ENCODE results near the gene DPYD. TPM values are rescaled to one million over a fixed set of nuclear protein-coding genes. Genes with fewer than 3 reads are reported as not detected.

The DPYD gene
- total RNA-seq, 4 donors from 2014 or later = 30.9 to 66.6 (median 48.2) TPM

DNA sequence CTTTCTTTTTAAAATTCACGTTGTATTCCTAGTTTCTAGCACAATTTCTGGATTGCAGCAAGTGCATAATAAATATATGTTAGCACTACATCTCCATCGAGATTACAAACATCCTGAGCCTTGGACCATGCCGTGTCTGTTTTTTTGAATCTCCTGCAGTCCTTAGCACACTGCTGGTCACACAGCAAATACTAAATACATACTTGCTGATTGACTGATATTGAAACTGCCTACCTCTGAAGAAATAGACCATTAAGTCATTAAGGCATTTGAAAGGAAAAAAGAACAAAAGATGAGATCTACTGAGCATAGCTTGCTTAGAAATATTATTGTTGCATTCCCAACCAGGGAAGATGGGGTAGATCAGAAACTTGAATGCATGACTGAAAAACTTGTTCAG is 830.1 kb downstream of the DPYD start:
- intact Hi-C loops (cut with DNase I; ENCODE audit: low total_unique reads) = no loop called here
- Histone ChIP-seq H3K4me3 (no peak overlapping the region), H3K27me3 (no peaks in the 10 kb centered on the region), H3K9me3 (no peaks in the 10 kb centered on the region), H3K36me3 (no peaks in the 10 kb centered on the region), H3K4me1 (no peaks in the 10 kb centered on the region), H3K27ac (no peak overlapping the region)
- TF ChIP-seq POLR2A (IDR thresholded peaks at IDR 0.05) = no peak
- TF ChIP-seq, protein P1, sequence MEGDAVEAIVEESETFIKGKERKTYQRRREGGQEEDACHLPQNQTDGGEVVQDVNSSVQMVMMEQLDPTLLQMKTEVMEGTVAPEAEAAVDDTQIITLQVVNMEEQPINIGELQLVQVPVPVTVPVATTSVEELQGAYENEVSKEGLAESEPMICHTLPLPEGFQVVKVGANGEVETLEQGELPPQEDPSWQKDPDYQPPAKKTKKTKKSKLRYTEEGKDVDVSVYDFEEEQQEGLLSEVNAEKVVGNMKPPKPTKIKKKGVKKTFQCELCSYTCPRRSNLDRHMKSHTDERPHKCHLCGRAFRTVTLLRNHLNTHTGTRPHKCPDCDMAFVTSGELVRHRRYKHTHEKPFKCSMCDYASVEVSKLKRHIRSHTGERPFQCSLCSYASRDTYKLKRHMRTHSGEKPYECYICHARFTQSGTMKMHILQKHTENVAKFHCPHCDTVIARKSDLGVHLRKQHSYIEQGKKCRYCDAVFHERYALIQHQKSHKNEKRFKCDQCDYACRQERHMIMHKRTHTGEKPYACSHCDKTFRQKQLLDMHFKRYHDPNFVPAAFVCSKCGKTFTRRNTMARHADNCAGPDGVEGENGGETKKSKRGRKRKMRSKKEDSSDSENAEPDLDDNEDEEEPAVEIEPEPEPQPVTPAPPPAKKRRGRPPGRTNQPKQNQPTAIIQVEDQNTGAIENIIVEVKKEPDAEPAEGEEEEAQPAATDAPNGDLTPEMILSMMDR (IDR thresholded peaks at IDR 0.05) = no peak
- no peak for DNase-seq

DNA sequence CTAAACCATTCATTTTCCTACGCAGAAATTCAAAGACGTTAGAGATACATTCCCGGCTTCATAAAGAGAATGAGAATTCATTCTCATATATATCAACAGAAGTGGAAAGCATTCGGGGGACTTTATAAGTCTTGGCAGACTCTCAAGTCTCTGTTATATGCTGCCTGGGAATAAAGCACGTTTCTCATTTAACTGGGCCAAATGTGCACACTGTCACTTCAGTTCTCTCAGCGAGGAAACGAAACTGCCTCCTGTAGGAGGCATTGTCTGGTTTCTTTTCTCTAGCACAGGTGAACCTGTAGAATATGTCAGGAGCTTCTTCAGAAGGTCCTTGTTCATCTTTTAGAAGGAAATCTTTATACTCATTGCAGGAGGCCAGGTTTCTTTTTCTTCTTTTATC is 831.7 kb downstream of the DPYD start:
- no peaks in the 10 kb centered on the region for H3K4me1 ChIP-seq
- no peaks in the 10 kb centered on the region for H3K9me3 ChIP-seq
- intact Hi-C loops (cut with DNase I; ENCODE audit: low total_unique reads) = no loop called here
- H3K27me3 ChIP-seq = no peaks in the 10 kb centered on the region
- TF ChIP-seq POLR2A (IDR thresholded peaks at IDR 0.05) = no peak
- TF ChIP-seq, protein P1 (IDR thresholded peaks at IDR 0.05) = no peak
- H3K4me3 ChIP-seq = no peak overlapping the region
- H3K36me3 ChIP-seq = no peaks in the 10 kb centered on the region
- no peak for DNase-seq
- H3K27ac ChIP-seq = no peak overlapping the region

DNA sequence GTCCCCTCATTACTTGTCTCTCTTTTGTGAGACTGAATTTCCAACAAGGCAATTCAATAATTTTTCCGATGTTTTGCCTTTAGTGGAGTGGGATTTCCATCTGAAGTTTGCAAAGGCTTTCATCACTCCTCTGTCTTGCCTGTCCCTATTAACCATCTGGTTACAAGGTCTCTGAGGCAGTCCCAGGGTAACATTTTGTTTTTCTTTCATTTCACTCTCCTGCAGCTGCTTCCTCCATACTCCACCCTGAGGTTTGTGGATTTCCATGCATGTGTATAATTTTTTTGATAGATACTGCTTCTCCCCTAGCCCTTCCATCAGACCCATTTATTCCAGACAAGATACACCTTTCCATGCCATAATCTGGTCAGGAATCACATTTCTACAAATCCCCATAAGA is 832.4 kb downstream of the DPYD start:
- Histone ChIP-seq H3K4me1 (no peaks in the 10 kb centered on the region), H3K36me3 (no peaks in the 10 kb centered on the region), H3K27me3 (no peaks in the 10 kb centered on the region), H3K4me3 (no peak overlapping the region), H3K27ac (no peak overlapping the region), H3K9me3 (no peaks in the 10 kb centered on the region)
- DNase-seq = no peak
- no peak for TF ChIP-seq POLR2A (IDR thresholded peaks at IDR 0.05)
- TF ChIP-seq, protein P1 (IDR thresholded peaks at IDR 0.05) = no peak
- intact Hi-C loops (cut with DNase I; ENCODE audit: low total_unique reads) = no loop called here

DNA sequence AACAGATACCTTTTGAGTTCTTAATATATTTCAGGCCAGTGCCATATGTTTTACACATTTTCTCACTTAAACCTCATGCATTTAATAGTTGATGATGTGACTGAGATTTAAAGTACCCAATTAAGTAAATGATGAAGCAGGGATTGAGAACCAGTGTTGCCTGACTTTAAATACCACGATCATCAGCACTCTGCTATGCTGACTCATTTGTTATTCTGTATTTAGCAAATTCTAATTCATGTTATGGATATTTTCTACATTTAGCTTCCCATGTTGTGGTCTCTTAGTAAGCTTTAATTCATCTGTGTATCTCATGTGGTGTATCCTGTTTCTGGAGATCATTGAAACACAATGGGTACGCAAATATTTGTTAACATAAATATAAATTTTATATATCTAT is 836.3 kb downstream of the DPYD start:
- Histone ChIP-seq H3K4me3 (no peak overlapping the region), H3K36me3 (no peaks in the 10 kb centered on the region), H3K27me3 (no peaks in the 10 kb centered on the region), H3K27ac (no peak overlapping the region), H3K9me3 (no peaks in the 10 kb centered on the region), H3K4me1 (no peaks in the 10 kb centered on the region)
- DNase-seq = no peak
- intact Hi-C loops (cut with DNase I; ENCODE audit: low total_unique reads) = no loop called here
- TF ChIP-seq, protein P1 (IDR thresholded peaks at IDR 0.05) = no peak

DNA sequence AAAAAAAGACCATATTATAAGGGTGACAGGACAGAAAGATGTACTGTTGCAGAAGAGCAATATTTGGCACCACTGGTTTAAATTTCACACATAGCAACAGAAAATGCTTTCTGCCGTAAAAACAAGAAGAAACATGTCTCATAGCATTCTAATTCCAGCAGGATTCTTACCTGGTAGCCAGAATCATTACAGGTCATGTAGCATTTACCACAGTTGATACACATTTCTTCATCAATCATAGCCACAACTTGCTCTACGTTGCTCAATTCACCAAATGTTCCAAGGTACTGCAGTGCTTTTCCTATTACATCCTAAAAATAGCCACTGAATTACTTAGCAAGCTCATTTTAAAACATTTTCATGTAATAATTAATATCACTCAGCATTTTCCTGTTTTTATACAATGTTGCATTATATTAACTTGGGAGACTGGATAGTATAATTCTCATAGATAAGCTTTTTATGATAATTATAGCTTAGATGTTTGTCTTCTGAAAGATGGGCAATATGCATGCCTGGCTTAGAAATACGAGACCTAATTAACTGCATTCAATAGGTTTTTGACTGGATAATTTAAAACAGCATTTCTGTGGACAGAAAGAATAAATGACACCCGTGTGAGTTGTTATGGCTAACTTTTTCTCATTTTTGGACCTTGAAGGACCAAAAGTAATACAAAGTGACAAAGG is 838.5 kb downstream of the DPYD start:
- Histone ChIP-seq H3K36me3 (no peaks in the 10 kb centered on the region), H3K4me3 (no peak overlapping the region), H3K27ac (no peak overlapping the region), H3K9me3 (no peaks in the 10 kb centered on the region), H3K4me1 (no peaks in the 10 kb centered on the region), H3K27me3 (no peaks in the 10 kb centered on the region)
- TF ChIP-seq, protein P1 (IDR thresholded peaks at IDR 0.05) = no peak
- TF ChIP-seq POLR2A (IDR thresholded peaks at IDR 0.05) = no peak
- intact Hi-C loops (cut with DNase I; ENCODE audit: low total_unique reads) = no loop called here
- no peak for DNase-seq

Data from uterus (tissue), 4 donors.